ENCODE data around the gene ICA1.
"Not testable (repeated sequence)": the region's sequence is repeated elsewhere in the genome, so short reads cannot be mapped to it uniquely, and the experiment has no call there.

Gene ICA1

DNA sequence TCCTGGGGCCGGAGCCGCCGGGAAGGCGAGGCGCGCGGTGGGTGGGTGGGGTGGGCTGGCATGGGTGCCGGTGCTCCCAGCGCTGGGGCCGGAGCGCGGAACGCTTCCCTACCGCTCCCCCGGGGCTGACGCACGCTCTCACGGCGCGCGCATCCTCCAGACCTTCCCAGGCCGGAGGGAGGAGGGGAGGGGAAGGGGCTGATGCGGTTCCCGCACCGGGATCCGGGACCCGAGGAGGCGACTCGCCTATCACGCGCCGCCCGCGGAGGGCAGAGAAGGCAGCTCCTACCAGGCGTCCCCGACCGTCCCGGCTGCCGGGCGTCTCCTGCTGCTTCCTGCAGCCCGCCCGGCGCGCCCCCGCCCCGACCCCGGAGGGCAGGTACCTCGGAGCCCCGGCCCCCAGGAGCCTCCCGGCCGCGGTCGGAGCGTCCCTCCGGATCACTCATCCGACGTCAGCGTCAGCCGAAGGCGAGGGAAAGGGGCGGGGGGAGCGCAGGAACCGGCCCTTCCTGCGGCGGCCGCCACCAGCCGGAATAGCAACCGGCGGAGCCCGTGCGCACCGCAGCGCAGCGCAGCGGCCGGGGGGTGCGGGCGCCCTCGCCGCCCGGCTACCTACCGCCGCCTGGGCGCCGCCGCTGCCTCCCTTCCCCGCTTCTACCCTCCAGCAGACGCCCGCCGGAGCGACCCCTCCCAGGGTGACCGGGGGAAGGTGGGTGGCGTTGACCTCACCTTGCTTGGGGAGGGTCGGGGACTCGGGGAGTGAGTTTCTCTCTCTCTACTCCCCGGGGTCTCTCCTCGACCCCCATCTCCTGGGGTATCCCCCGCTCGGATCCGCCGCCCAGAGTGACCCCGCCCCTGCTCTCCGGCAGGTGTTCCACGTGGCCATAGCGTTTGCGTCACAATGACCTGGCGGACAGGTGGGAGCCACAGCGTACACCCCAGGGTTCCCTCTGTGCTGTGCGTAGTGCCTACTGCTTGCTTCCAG, at the start of gene ICA1:
ICA1 (minus strand) TSS at position 457 of the 985 bp plus-strand sequence. CDS start 26,241 bp downstream, outside the sequence.
- TF ChIP-seq ZNF274 (IDR thresholded peaks at IDR 0.05; ENCODE audit: low read depth, low read length), result no peak
- peak within 1 kb of the TSS; percentile 72 for H3K4me3 ChIP-seq (ENCODE audit: low read length)

DNA sequence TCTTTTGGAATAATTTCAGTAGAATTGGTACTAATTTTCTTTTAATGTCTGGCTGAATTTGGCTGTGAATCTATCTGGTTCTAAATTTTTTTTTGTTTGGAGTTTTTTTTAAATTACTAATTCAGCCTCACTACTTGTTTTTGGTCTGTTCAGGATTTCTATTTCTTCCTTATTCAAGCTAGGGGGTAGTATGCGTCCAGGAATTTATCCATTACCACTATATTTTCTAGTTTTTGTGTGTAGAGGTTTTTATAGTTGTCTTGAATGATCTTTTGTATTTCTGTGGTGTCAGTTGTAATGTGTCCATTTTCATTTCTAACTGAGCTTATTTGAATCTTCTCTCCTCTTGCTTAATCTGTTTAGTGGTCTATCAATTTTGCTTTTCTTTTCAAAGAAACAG, 48.9 kb upstream of the ICA1 start:
- TF ChIP-seq ZNF274 (IDR thresholded peaks at IDR 0.05; ENCODE audit: low read depth, low read length), result no peak

DNA sequence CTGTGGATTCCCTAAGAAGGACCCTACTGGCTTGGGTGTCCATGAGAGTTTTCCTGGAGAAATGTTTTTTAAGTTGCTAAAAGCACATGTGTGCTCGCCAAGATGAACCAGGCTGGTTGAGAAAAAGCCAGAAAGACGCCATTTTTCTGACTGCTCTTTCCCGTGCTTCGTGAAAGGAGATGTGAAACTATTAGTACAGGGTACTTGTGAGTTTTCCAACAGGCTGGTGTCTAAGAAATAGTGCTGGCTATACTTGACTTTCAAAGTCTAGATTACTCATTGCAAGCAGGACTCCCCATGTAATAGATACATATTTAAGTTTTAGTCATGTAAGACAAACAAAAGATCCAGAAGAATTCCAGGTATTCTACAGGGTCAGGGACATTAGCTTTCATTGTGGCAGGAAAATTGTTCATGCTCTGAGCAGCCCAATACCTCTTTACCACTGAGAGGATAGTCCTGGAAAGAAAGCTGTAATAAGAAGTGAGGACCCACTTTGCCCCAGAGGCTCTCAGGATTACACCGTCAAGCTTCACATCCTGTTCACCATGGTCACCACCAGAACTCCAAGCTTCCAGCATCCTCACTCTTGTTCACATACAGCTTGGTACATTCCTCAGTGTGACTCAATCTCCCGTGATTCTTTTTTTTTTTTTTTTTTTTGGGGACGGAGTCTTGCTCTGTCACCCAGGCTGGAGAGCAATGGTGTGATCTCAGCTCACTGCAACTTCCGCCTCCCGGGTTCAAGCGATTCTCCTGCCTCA, 43.8 kb upstream of the ICA1 start:
- no peak overlapping the region for H3K4me3 ChIP-seq (ENCODE audit: low read length)
- no peak for TF ChIP-seq ZNF274 (IDR thresholded peaks at IDR 0.05; ENCODE audit: low read depth, low read length)

More for the DNA sequence above, 48.9 kb upstream of the ICA1 start:
- H3K4me3 ChIP-seq (ENCODE audit: low read length), result no peak overlapping the region

DNA sequence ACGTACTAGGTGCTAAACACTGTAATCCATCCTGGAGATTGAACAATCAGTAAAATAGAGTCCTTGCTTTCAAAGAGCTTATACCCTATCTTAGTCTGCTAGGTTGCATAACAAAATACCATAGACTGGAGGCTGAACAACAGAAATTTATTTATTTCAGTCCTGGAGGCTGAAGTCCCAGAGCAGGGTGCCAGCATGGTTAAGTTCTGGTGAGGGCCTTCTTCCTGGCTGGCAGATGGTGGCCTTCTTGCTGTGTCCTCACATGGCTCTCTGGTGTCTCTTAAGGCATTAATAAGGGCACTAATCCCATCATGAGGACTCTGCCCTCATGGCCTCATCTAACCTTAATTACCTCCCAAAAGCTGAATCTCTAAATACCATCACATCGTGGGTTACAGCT, 43.1 kb upstream of the ICA1 start:
- no peak for TF ChIP-seq ZNF274 (IDR thresholded peaks at IDR 0.05; ENCODE audit: low read depth, low read length)
- no peak overlapping the region for H3K4me3 ChIP-seq (ENCODE audit: low read length)

- TF ChIP-seq ZNF274 (IDR thresholded peaks at IDR 0.05; ENCODE audit: low read depth, low read length), result no peak
- H3K4me3 ChIP-seq (ENCODE audit: low read length), result no peak overlapping the region
These were observed 42.0 kb upstream of the ICA1 start for GRCh38 chr7:8303904-8304528.

GRCh38 chr7:8297023-8297422, 35.1 kb upstream of the ICA1 start:
- not testable (repeated sequence) for H3K4me3 ChIP-seq (ENCODE audit: low read length)

- no peak for TF ChIP-seq ZNF274 (IDR thresholded peaks at IDR 0.05; ENCODE audit: low read depth, low read length)
- no peak overlapping the region for H3K4me3 ChIP-seq (ENCODE audit: low read length)
These were observed 34.3 kb upstream of the ICA1 start for GRCh38 chr7:8296362-8296659.

DNA sequence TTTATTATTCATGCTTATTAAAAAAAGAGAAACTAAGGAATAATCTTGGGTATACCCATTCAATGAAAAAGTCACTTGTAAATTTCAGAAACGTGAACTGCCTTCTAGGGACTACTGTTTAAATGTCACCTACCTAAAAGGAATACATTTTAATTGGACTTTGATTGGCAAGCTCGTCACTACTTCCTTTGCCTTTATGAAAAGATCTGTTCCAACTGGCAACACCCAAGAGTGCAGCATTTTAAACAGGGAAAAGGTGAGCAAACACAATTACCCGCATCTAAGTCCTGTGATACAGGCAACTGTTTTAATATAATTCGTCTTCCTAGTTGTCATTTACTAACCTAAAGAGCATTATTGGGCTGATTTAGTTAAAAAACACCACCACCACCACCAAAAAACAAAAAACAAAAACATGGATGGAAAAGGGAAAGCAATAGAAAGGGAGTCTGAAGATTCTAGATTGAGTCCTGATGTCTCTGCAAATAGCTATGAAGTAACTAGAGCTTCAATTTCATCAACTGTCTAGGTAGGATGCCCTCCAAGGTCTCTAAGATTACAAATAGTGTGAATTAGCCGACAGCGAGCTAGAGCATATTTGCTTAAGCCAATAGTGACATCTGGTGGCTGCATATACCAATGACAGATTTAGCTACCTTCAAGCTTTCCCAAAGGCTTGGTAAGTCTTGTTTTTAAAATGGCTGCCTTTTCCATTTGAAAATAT, 33.8 kb upstream of the ICA1 start:
- H3K4me3 ChIP-seq (ENCODE audit: low read length), result no peak overlapping the region
- no peak for TF ChIP-seq ZNF274 (IDR thresholded peaks at IDR 0.05; ENCODE audit: low read depth, low read length)

DNA sequence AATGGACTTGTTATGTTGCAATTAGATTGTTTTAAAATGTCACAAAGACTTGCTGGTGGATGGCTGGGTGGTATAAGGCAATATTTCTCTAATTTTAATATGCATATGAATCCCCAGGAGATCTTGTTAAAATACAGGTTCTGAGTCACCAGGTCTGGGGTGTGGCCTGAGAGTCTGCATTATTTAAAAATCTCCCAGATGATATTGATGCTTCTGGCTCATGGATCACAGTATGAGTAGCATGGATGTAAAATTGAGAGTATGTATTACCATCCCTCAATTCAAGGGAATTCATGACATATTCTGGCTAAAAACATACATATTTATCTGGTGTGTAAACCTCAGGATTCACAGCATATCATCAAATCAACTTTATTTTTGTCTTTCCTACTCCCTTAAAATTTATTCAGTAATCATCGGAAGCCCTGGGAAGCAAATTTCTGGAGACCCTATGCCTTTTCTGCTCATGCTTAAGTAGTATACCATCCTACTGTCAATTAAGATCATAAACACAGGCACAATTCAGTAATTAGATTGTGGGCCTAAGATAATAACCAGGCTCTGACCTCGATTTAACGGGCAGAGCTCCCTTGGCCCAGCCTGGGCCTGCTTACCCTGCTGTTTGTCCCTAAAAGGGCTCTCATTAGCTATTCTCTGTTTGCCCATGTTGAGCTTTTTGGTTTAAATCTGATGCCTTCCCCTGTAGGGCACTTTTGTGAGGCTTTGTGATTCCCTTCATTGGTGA, 29.6 kb upstream of the ICA1 start:
- H3K4me3 ChIP-seq (ENCODE audit: low read length), result no peak overlapping the region
- no peak for TF ChIP-seq ZNF274 (IDR thresholded peaks at IDR 0.05; ENCODE audit: low read depth, low read length)

DNA sequence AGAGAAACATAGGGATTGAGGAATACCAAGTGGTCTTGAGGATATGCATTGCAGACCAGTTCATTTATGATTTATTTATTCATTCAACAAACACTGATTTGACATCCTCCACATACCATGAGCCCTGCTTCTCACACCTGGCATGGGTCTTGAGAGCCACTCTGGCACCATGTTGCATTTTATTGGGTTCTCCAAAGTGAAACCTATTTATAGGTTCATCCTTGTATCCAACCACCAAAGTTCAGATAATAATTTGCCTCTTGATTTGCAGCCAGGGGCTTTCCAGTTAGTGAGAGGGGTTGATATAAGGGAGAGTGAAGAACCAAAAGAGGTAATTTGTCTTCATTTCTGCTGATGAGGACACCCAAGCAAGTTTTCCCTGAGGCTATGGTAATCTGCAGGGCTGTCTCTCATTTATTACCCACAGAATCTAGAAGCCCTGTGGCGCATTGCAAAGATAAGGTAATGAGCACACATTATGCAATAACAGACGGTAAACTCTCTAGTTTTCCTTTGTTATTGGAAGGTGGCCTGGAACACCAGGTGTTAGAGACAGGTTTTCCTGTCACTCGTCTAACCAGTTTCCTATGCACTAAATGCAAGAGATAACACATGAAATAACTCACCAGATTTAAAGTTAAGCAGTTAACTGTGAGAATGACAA, 28.8 kb upstream of the ICA1 start:
- H3K4me3 ChIP-seq (ENCODE audit: low read length), result no peak overlapping the region
- TF ChIP-seq ZNF274 (IDR thresholded peaks at IDR 0.05; ENCODE audit: low read depth, low read length), result no peak

GRCh38 chr7:8286118-8286517, 24.2 kb upstream of the ICA1 start:
- no peak for TF ChIP-seq ZNF274 (IDR thresholded peaks at IDR 0.05; ENCODE audit: low read depth, low read length)

GRCh38 chr7:8285155-8285554, 23.2 kb upstream of the ICA1 start:
- TF ChIP-seq ZNF274 (IDR thresholded peaks at IDR 0.05; ENCODE audit: low read depth, low read length), result no peak
- H3K4me3 ChIP-seq (ENCODE audit: low read length), result no peak overlapping the region

More at GRCh38 chr7:8286118-8286517, 24.2 kb upstream of the ICA1 start:
- no peak overlapping the region for H3K4me3 ChIP-seq (ENCODE audit: low read length)

- no peak overlapping the region for H3K4me3 ChIP-seq (ENCODE audit: low read length)
- TF ChIP-seq ZNF274 (IDR thresholded peaks at IDR 0.05; ENCODE audit: low read depth, low read length), result no peak
These were observed 22.6 kb upstream of the ICA1 start for GRCh38 chr7:8284606-8285005.

Measured in GM08714 (cell line).